Endothelial cell of umbilical vein (primary cell): ENCODE measurements around the gene TNFAIP1. TPM values are rescaled to one million over a fixed set of nuclear protein-coding genes. Genes with fewer than 3 reads are reported as not detected.

Experiments used
- BruUV-seq: library from RNA; stranded (reverse); fragments of 400-500 nt; replicated peaks from 2 replicates; lab custom pipeline; 2021; lab: Mats Ljungman, UMichigan
- CTCF ChIA-PET: fragments of 300-600, 350-600 bp; sonication (Branson Sonifier 250); formaldehyde crosslinking; loops from one replicate; lab custom pipeline; 2021; ENCODE audit warnings: antibody characterized with exemption, inconsistent platforms; lab: Charles Lee
- POLR2A ChIA-PET: fragments of 300-600, 350-600 bp; sonication (Branson Sonifier 250); formaldehyde crosslinking; loops from one replicate; lab custom pipeline; 2021; ENCODE audit warnings: antibody characterized with exemption, inconsistent platforms; lab: Charles Lee
- DNase-seq: peaks from one replicate; pipeline ENCODE4 v3.0.0-alpha.2; 2011; ENCODE audit warnings: low read depth, low spot score
- FAIRE-seq: peaks from 2 replicates; lab custom pipeline; 2011; peaks lifted over from hg19 to GRCh38; lab: Jason Lieb, UNC
- H2AFZ ChIP-seq: 2 replicates; pipeline ENCODE4 v1.6.0; 2012; ENCODE audit warnings: low read depth, low read length, control low read depth, inconsistent platforms
- H3K27ac ChIP-seq: 2 replicates; pipeline ENCODE4 v1.5.1; 2011; ENCODE audit warnings: low read depth, mild to moderate bottlenecking, control low read depth, low read length, moderate library complexity; ENCODE audit not compliant: insufficient read depth
- H3K27me3 ChIP-seq, 2 experiments: 2 replicates each; pipeline versions ENCODE4 v1.6.0 to v1.6.1; 2011; ENCODE audit warnings: low read length in 2 of 2, mixed read lengths in 1 of 2; ENCODE audit not compliant: control insufficient read depth in 2 of 2, insufficient read depth in 2 of 2
- H3K36me3 ChIP-seq, 2 experiments: 2 replicates in 1 of 2; 3 replicates in 1 of 2; pipeline ENCODE4 v1.5.1; 2011; ENCODE audit warnings: low read length in 2 of 2, mild to moderate bottlenecking in 1 of 2, moderate library complexity in 1 of 2; ENCODE audit not compliant: control insufficient read depth in 2 of 2, insufficient read depth in 2 of 2; ENCODE audit errors: extremely low read depth in 1 of 2
- H3K4me1 ChIP-seq: 3 replicates; pipeline ENCODE4 v1.5.1; 2011; ENCODE audit warnings: mild to moderate bottlenecking, low read length; ENCODE audit not compliant: control insufficient read depth, insufficient read depth; ENCODE audit errors: extremely low read depth
- H3K4me2 ChIP-seq: 2 replicates; pipeline ENCODE4 v1.6.1; 2011; ENCODE audit warnings: low read length, control low read depth, mixed read lengths; ENCODE audit not compliant: insufficient read depth
- H3K4me3 ChIP-seq, 3 experiments: fragments of 200-600 bp in 1 of 3; sonication (generic), shearing (Covaris generic) in 1 of 3; replicated peaks in 1 of 3; 2 replicates each; pipeline ENCODE4 v1.5.1; 2011 to 2016; ENCODE audit warnings: control low read depth in 3 of 3, low read length in 3 of 3, mild to moderate bottlenecking in 2 of 3, inconsistent platforms in 1 of 3, low read depth in 1 of 3, moderate library complexity in 1 of 3; ENCODE audit not compliant: insufficient read depth in 1 of 3
- H3K79me2 ChIP-seq: 2 replicates; pipeline ENCODE4 v1.6.0; 2012; ENCODE audit warnings: low read length, inconsistent platforms; ENCODE audit not compliant: control insufficient read depth, insufficient read depth
- H3K9ac ChIP-seq: replicated peaks from 2 replicates; pipeline ENCODE3; 2011; ENCODE audit warnings: low read length, control low read depth; ENCODE audit not compliant: insufficient read depth; ENCODE audit errors: extremely low read depth
- H3K9me1 ChIP-seq: replicated peaks from 3 replicates; pipeline ENCODE4 v1.6.0; 2011; ENCODE audit warnings: mild to moderate bottlenecking, low read length; ENCODE audit not compliant: control insufficient read depth, insufficient read depth; ENCODE audit errors: extremely low read depth
- H3K9me3 ChIP-seq: replicated peaks from 2 replicates; pipeline ENCODE4 v1.5.1; 2012; ENCODE audit warnings: low read length, inconsistent platforms; ENCODE audit not compliant: control insufficient read depth, insufficient read depth
- H4K20me1 ChIP-seq: replicated peaks from 2 replicates; pipeline ENCODE3; 2011; ENCODE audit warnings: mild to moderate bottlenecking, low read length; ENCODE audit not compliant: control insufficient read depth, insufficient read depth; ENCODE audit errors: extremely low read depth
- EZH2 ChIP-seq: IDR thresholded peaks from 2 replicates; pipeline ENCODE4 v1.6.1; 2012; ENCODE audit warnings: borderline replicate concordance, low read depth, mild to moderate bottlenecking, moderate library complexity, low read length, inconsistent platforms; ENCODE audit not compliant: severe bottlenecking
- FOS ChIP-seq: IDR thresholded peaks from 2 replicates; pipeline ENCODE4 v1.6.1; 2011; ENCODE audit warnings: mild to moderate bottlenecking, low read length, moderate library complexity, borderline replicate concordance; ENCODE audit not compliant: insufficient read depth
- GATA2 ChIP-seq: IDR thresholded peaks from 2 replicates; pipeline ENCODE4 v1.7.0; 2011; ENCODE audit warnings: low read depth, mild to moderate bottlenecking, moderate library complexity, mixed read lengths, low read length; ENCODE audit not compliant: insufficient read length, insufficient read depth
- JUN ChIP-seq: IDR thresholded peaks from 2 replicates; pipeline ENCODE4 v1.6.1; 2011; ENCODE audit warnings: borderline replicate concordance, low read depth; ENCODE audit not compliant: insufficient read length, insufficient read depth
- MYC ChIP-seq: IDR thresholded peaks from one replicate; pipeline ENCODE4 v1.6.1; 2011; ENCODE audit warnings: mild to moderate bottlenecking, low read depth, low read length
- POLR2A ChIP-seq: IDR thresholded peaks from 2 replicates; pipeline ENCODE4 v1.6.1; 2012; ENCODE audit warnings: low read depth, mild to moderate bottlenecking, control low read depth, low read length
- POLR2AphosphoS5 ChIP-seq: IDR thresholded peaks from 2 replicates; pipeline ENCODE4 v1.6.1; 2012; ENCODE audit warnings: low read depth, mild to moderate bottlenecking, control low read depth, low read length, moderate library complexity; ENCODE audit not compliant: insufficient read depth
- dilution Hi-C: fragments of 300-500 bp; cut with MboI; formaldehyde crosslinking; loops from one replicate; pipeline ENCODE4 v1.15.0; 2019; ENCODE audit warnings: low sequenced_read_pairs; ENCODE audit not compliant: extremely low pct_ligation_motif_present
- intact Hi-C: fragments of 100-400 bp; cut with micrococcal nuclease; formaldehyde crosslinking; loops from one replicate; pipeline ENCODE4 v1.10.0; 2022
- polyA plus RNA-seq, 4 experiments: library from polyadenylated mRNA; depleted of rRNA in 3 of 4; stranded (reverse) in 3 of 4; unstranded in 1 of 4; fragments of >200 nt; gene quantifications; 2 replicates each; pipeline versions ENCODE4 v1.2.1 to v1.2.3, GENCODE V29; 2011 to 2012; ENCODE audit warnings: missing spikeins in 1 of 4
- total RNA-seq: library from RNA; stranded (reverse); gene quantifications from 2 replicates; pipeline ENCODE4 v1.2.3, GENCODE V29; 2021
- TF ChIP-seq, protein P1 (sequence below), 2 donors: IDR thresholded peaks; 1 replicate in 1 of 2; 2 replicates in 1 of 2; pipeline ENCODE4 v1.5.1; 2011; ENCODE audit warnings: low read length in 2 of 2, mild to moderate bottlenecking in 2 of 2, moderate library complexity in 2 of 2, control low read depth in 1 of 2, inconsistent platforms in 1 of 2, low read depth in 1 of 2; ENCODE audit not compliant: insufficient read depth in 1 of 2; ENCODE audit errors: extremely low read depth in 1 of 2
- TF ChIP-seq, protein P2 (sequence below): IDR thresholded peaks from 2 replicates; pipeline ENCODE4 v1.6.1; 2011; ENCODE audit not compliant: insufficient read depth, insufficient read length

The TNFAIP1 gene
- total and polyA plus RNA-seq, 2 donors (not counting 3 experiments of a cell fraction or from before 2014, with no cell fraction given), result 85.7 to 89.6 TPM

DNA sequence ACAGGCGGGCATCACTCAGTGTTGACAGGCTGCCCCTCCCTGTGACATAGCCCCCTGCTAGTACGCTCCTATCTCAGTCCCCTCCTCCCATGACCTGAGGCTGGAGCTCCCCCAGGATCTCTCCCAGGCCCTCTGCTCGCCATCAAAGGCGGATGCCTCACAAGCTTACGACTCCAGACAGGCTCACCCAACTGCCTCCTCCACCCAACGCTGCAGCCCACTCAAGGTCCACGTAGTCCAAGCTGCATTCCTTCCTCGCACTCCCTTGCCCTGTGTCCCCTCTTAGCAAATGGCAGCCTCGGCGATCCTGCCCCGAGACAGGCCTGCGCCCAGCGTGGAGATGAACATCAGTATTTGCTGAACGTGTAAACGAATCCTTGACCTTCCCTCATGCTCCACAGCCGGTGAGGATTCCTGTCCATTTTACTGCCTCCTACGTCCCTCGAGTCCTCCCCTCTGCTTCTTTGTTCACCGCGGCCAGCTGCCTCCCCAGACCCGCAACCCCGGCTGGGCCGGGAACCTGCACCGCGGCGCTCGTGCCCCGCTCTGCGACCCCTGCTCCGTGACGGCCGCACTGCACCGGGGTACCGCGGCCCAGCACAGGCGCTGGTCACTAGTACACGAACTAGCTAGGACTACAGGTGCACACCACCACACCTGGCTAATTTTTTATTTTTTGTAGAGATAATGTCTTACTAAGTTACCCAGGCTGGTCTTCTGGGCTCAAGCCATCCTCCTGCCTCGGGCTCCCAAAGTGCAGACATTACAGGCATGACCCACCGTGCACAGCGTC lies 17.4 kb upstream of the TNFAIP1 start:
- intact Hi-C loops (no loop called here), dilution Hi-C loops (no loop called here)
- Histone ChIP-seq H3K9me1 (no peaks in the 10 kb centered on the region), H3K9ac (no peak overlapping the region), H4K20me1 (no peaks in the 10 kb centered on the region), H2AFZ (peak overlapping the region; percentile 97), H3K4me3 (peak overlapping the region; percentile 11 to 47 (median 35)), H3K4me2 (peak overlapping the region; percentile 60), H3K4me1 (peaks cover 18% of the 10 kb centered on the region), H3K36me3 (no peaks in the 10 kb centered on the region), H3K27ac (no peak overlapping the region), H3K79me2 (peaks cover 33% of the 10 kb centered on the region), H3K9me3 (no peaks in the 10 kb centered on the region), H3K27me3 (peaks cover 0 to 6% of the 10 kb centered on the region in 2 experiments)
- BruUV-seq, result TSS peak; percentile 37
- TF ChIP-seq EZH2 (no peak), POLR2AphosphoS5 (no peak), JUN (no peak), GATA2 (no peak), MYC (no peak), FOS (no peak), POLR2A (no peak)
- TF ChIP-seq, protein P1, sequence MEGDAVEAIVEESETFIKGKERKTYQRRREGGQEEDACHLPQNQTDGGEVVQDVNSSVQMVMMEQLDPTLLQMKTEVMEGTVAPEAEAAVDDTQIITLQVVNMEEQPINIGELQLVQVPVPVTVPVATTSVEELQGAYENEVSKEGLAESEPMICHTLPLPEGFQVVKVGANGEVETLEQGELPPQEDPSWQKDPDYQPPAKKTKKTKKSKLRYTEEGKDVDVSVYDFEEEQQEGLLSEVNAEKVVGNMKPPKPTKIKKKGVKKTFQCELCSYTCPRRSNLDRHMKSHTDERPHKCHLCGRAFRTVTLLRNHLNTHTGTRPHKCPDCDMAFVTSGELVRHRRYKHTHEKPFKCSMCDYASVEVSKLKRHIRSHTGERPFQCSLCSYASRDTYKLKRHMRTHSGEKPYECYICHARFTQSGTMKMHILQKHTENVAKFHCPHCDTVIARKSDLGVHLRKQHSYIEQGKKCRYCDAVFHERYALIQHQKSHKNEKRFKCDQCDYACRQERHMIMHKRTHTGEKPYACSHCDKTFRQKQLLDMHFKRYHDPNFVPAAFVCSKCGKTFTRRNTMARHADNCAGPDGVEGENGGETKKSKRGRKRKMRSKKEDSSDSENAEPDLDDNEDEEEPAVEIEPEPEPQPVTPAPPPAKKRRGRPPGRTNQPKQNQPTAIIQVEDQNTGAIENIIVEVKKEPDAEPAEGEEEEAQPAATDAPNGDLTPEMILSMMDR (IDR thresholded peaks at IDR 0.05; ENCODE audit: extremely low read depth in 1 of 2, insufficient read depth in 1 of 2, low read depth in 1 of 2, low read length in 2 of 2), result no peak
- TF ChIP-seq, protein P2, sequence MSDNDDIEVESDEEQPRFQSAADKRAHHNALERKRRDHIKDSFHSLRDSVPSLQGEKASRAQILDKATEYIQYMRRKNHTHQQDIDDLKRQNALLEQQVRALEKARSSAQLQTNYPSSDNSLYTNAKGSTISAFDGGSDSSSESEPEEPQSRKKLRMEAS, result no peak
- ChIA-PET POLR2A (interaction anchor here (1.2 kb wide), 1 partner anchor 17 kb away, joined by 3 read pairs; the partner anchor contains the start of genes IFT20 and TNFAIP1), CTCF (interaction anchor here (1.0 to 2.0 kb wide), 5 partner anchors 13 to 513 kb away, joined by 3 to 8 read pairs (median 7); partner anchors contain the start of genes IFT20 and TNFAIP1)
- FAIRE-seq (no peak), DNase-seq (peak; percentile 6)
